RWPE2 (cell line): ENCODE data around the gene IFITM2.

ENCODE experiments used
- ATAC-seq: fragments of 200-7000 bp; cut with Tn5 transposase; 3 replicates; pipeline ENCODE4 v1.9.1; 2021; ENCODE audit warnings: low read depth
- DNase-seq: peaks from one replicate; pipeline ENCODE4 v3.0.0-alpha.2; 2020; ENCODE audit warnings: low spot score
- H3K27ac ChIP-seq: fragments of 450-650 bp; 2 replicates; pipeline ENCODE4 v1.5.1; 2017; ENCODE audit warnings: mild to moderate bottlenecking; ENCODE audit not compliant: poor library complexity, severe bottlenecking
- H3K27me3 ChIP-seq: fragments of 250-450 bp; sonication (Bioruptor Pico); 2 replicates; pipeline ENCODE4 v1.5.1; 2021; ENCODE audit warnings: mild to moderate bottlenecking, moderate library complexity; ENCODE audit not compliant: insufficient read depth, poor library complexity, severe bottlenecking
- H3K36me3 ChIP-seq: fragments of 250-450 bp; sonication (Bioruptor Pico); 2 replicates; pipeline ENCODE4 v1.5.1; 2020; ENCODE audit warnings: low read depth, mild to moderate bottlenecking, moderate library complexity
- H3K4me1 ChIP-seq: fragments of 250-450 bp; sonication (Bioruptor Pico); 2 replicates; pipeline ENCODE4 v1.5.1; 2021; ENCODE audit warnings: mild to moderate bottlenecking, moderate library complexity; ENCODE audit not compliant: insufficient read depth, poor library complexity, severe bottlenecking
- H3K4me3 ChIP-seq: fragments of 250-450 bp; sonication (Bioruptor Pico); 2 replicates; pipeline ENCODE4 v1.5.1; 2021; ENCODE audit warnings: mild to moderate bottlenecking, moderate library complexity; ENCODE audit not compliant: severe bottlenecking
- H3K9me3 ChIP-seq: fragments of 250-450 bp; sonication (Bioruptor Pico); 2 replicates; pipeline ENCODE4 v1.5.1; 2021; ENCODE audit warnings: mild to moderate bottlenecking, moderate library complexity; ENCODE audit not compliant: severe bottlenecking
- TF ChIP-seq, protein P1 (sequence below): fragments of 450-650 bp; IDR thresholded peaks from one replicate; pipeline ENCODE4 v1.5.1; 2017; ENCODE audit warnings: mild to moderate bottlenecking, moderate library complexity; ENCODE audit not compliant: poor library complexity, severe bottlenecking

Gene IFITM2

DNA sequence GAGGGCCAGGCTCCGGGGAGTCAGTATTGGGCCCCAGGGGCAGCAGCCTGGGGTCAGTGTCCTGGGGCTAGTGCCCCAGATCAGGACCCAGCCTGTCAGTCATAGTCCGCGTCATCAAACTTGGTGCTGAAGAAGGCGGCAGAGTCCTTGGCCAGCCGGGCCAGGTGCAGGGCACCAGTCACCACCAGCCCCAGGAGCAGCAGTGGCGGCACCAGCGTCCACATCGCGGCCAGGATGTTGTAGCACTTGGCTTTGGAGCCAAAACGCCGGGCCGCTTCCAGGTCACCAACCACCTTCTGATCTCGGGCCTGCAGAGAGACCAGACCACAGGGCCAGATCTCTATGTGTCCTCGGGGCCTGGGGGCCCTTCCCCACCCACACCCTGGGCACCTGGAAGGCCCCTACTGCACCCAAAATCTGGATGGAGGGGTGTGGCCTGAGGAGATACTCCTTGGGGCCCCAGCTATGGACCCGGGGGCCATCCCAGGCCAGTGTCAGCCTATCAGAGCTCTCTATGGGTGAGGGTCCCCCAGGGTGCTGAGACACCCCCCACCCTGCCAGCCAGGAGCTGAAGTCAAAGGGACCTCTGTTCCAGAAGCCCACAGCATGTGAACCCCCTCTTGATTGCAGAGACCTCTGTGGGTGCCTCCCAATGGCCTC, 9.1 kb upstream of the IFITM2 start:
- TF ChIP-seq, protein P1, sequence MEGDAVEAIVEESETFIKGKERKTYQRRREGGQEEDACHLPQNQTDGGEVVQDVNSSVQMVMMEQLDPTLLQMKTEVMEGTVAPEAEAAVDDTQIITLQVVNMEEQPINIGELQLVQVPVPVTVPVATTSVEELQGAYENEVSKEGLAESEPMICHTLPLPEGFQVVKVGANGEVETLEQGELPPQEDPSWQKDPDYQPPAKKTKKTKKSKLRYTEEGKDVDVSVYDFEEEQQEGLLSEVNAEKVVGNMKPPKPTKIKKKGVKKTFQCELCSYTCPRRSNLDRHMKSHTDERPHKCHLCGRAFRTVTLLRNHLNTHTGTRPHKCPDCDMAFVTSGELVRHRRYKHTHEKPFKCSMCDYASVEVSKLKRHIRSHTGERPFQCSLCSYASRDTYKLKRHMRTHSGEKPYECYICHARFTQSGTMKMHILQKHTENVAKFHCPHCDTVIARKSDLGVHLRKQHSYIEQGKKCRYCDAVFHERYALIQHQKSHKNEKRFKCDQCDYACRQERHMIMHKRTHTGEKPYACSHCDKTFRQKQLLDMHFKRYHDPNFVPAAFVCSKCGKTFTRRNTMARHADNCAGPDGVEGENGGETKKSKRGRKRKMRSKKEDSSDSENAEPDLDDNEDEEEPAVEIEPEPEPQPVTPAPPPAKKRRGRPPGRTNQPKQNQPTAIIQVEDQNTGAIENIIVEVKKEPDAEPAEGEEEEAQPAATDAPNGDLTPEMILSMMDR = no peak
- Histone ChIP-seq H3K36me3 (no peaks in the 10 kb centered on the region), H3K4me1 (no peaks in the 10 kb centered on the region), H3K27ac (no peak overlapping the region), H3K4me3 (no peak overlapping the region), H3K27me3 (peaks cover 7% of the 10 kb centered on the region), H3K9me3 (no peaks in the 10 kb centered on the region)
- DNase-seq (peak; percentile 54), ATAC-seq (no peak)

DNA sequence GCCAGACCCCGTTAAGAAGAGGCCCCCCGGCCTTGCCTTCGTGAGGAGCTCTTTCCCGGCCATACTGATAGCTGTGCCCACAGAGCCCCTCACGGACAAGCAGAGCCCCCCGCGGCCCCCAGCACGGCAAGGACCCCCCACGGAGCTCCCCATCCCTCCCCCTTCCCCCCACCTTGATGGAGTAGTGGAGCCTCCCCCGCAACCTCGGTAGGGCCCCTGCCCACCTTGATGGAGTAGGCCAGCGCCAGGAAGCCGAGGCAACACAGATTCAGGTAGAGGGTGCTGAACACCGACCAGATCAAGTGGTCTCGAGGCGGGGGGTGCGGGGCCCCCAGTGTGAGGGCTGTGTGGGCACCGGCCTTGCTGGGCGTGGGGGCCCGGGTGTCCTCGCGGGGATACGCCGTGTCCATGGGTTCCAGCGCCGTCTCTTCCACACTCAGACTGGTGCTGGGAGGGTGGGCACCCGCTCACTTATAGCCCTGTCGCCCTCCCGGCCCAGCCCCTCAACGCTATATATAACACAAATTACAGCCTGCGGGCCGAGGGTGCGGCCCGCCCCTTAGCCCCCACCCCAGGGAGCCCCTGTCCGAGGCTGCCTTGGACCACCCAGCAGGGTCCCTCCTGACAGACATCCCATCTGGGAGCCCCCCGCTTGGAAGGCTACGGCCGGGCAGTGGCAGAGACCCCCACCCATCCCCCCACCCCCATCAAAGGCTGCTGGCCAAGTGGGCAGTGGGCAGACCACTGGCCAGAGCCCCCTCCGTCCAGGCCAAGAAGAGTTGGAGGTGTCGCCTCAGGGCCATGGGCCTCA, 8.3 kb upstream of the IFITM2 start, which contains the start of gene IFITM5:
Gene IFITM5, minus strand, starts transcription at position 446 of the 811 bp plus-strand sequence. Its CDS starts 36 bp downstream, at position 410.
- H3K4me3 ChIP-seq = no peak within 1 kb of the TSS
- peak; percentile 49 for DNase-seq

DNA sequence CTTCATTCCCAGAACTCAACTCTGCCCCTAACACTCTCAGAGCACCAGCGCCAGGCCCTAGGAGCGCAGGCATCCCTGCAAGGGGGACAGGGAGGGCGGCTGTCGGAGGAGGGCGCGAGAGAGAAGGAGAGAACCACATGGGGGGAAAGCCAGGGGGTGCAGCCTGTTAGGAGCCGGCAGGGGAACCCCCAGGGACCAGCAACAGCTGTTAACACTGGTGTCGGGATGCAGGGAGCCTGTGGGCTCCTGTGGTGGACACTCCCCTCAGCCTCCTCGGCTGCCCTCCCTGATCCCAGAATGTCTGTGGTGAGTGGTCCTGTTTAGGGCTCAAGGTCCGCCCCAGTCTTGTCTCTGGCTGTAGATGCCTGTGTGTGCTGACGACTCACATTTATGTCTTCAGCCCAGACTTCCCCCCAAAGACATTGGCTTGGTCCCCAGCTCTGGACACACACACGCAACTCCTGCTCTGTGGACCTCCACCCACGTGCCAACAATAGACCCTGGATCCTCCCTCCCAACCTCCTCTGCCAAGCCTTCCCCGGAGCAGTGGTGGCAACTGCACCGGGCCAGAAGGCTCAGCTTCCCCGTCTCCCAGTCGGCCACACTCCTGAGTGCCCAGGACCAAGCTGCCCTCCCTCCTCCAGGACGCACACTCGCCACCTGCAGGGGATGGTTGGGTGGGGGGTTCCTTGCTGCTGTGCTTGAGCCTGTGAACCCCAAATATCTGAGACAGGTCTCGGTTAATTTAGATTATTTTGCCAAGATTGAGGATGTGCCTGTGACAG, 7.5 kb upstream of the IFITM2 start:
- H3K27me3 ChIP-seq = peaks cover 7% of the 10 kb centered on the region

More for the DNA sequence above, 8.3 kb upstream of the IFITM2 start, which contains the start of gene IFITM5:
- no peak for ATAC-seq
- Histone ChIP-seq H3K9me3 (no peaks in the 10 kb centered on the region), H3K36me3 (no peaks in the 10 kb centered on the region), H3K27me3 (peaks cover 7% of the 10 kb centered on the region), H3K27ac (no peak within 1 kb of the TSS), H3K4me1 (no peaks in the 10 kb centered on the region)
- TF ChIP-seq, protein P1 = no peak

DNA sequence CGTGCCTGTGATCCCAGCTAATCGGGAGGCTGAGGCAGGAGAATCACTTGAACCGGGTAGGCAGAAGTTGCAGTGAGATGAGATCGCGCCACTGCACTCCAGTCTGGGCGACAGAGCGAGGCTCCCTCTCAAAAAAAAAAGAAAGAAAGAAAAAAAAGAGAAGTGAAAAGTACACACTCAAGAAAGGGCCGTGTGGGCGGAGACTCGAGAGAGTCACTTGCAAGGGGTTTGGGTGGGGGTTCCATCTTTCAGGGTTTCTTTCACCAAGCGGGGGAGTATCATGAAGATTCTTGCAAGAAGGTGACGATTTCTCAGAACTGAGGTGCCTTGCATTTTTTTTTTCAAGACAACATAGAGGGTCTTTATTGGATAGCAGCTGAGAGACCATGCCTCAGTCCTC, 4.3 kb upstream of the IFITM2 start:
- DNase-seq (no peak), ATAC-seq (no peak)
- Histone ChIP-seq H3K4me3 (no peak overlapping the region), H3K36me3 (no peaks in the 10 kb centered on the region), H3K9me3 (no peaks in the 10 kb centered on the region), H3K4me1 (no peaks in the 10 kb centered on the region), H3K27ac (no peak overlapping the region), H3K27me3 (peaks cover 7% of the 10 kb centered on the region)
- TF ChIP-seq, protein P1 = no peak

More for the DNA sequence above, 7.5 kb upstream of the IFITM2 start:
- no peak overlapping the region for H3K27ac ChIP-seq
- H3K36me3 ChIP-seq = no peaks in the 10 kb centered on the region
- peak; percentile 23; the same call in 2 of the 3 replicates for ATAC-seq
- TF ChIP-seq, protein P1 = no peak
- no peaks in the 10 kb centered on the region for H3K4me1 ChIP-seq
- DNase-seq = peak; percentile 38
- no peak overlapping the region for H3K4me3 ChIP-seq
- no peaks in the 10 kb centered on the region for H3K9me3 ChIP-seq
